ENCODE measurements around the gene PHTF2.

- TF ChIP-seq EZH2phosphoT487 (IDR thresholded peaks at IDR 0.05; ENCODE audit: borderline replicate concordance, low read depth, low read length) = no peak
- no peak for TF ChIP-seq CTCF (conservative IDR thresholded peaks at IDR 0.05; ENCODE audit: low read length)
These were observed 59.7 kb downstream of the PHTF2 start for GRCh38 chr7:77858278-77858677.

Measured in OCI-LY7 (cell line).